NK-92 (cell line): ENCODE data around the gene MRNIP.

Experiments
- DNase-seq: peaks from one replicate; lab custom pipeline; 2025; ENCODE audit not compliant: unreplicated experiment; lab: John Stamatoyannopoulos, UW

The MRNIP gene

DNA sequence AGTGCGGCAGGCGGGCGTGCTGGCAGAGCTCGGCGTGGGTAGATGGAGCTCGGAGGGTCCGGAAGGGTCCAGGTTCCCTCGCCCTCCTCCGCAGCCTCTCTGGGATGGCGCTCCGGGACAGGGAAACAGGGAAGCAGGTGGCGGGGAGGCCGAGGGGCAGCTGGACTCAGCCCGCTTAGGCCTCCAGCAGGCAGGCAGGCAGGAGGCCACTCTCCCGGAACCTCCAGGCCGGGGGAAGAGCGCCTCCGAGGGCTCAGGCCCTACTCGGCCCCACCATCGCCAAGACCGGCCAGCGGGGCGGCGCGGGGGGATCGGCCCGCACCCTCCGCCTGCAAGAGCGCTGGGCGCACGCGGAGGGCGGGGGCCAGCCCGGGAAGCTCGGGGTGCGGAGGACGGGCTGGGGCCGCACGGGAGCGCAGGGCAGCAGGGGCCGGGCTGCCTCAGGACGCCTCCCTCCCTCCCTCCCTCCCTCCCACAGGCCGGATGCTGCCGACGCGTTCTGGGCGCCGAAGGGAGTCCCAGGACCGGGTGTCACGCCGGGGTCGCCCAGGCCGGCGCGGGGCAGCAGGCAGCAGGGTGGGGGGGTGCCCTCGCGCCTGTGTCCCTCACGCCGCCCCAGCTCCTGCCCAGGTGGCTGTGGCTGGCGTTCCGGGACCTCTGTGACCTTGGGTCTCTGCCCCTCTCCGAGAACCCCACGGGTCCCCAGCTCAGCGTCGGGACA is 52.9 kb downstream of the MRNIP start:
- DNase-seq = no peak

DNA sequence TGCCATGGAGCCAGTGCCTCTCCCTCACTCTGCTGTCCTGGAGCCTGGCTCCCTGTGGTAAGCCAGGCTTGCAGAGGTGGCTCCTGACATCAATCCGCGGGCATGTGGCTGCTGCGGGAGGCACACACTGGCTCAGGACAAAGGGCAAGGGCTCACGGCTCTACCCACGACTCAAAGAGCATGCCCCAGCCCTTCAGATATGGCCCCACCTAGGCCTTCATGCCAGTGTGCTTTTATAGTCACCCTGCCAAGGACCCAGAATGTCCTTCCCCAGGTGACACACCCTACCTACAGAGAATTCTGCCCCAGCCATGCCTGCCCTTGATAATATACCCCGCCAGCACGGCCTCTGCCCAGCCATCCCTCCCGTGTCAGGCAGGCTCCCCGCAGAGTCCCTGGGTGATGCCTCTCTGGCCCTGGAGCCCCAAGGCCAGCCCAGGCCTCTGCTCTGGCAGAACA is 53.5 kb downstream of the MRNIP start:
- no peak for DNase-seq

DNA sequence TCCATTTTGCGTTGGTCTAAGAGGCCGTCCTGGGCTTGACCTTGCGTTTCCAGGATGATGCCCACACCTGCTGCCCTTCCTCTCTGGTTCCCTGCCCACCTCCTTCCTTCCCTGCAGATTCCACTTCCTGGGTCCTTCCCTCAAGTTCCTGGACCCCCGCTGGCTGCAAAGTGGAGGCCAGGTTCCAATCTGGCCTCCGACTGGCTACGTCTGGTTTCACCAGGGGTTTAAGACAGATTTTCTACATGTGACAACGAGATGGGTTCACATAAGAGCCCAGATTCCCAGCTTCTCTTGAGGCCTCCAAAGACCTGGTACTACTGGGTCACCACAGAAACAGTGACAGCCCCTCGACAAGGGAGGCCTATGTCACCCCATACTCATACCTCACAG is 54.1 kb downstream of the MRNIP start:
- no peak for DNase-seq

DNA sequence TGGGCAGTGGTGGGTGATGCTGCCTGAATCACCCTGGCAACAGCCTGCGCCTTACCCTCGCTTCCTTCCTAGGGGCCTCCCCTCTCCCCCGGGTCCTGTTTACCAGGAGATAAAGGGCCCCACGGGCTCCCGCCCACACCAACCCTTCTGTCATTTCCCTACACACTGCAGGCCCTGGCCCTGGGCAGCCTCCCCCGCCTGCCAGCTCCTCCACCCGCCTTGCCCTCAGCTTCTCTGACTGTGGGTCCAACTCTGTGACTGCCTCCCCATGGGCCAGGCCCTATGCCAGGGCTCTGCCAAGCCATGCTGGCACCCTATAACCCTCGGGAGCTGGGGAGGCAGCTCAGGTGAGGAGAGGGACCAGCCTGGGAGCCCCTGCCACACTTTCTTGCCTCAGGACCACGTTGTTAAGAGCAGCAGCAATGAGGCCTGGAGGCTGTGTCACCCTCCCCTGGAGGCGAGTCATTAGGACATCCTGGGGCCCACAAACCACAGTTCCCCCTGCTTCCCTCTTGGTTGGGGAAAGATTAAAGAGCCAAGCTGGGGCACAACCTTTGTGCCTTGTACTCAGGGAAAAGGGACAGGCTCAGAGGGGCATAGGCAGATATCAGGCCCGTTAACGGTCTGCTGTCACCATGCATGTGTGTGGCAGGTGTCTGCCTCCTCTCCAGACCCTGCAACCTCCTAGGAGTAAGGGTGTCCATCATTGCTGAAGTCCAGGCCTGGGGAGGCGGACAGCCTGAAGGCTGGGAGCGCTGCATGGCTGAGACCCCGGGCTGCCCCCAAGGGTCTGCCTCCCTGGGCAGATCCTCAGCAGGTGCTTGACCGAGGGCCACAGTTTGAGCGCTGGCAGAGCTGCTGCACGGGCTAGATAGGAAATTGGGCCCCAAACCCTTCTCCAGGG is 54.7 kb downstream of the MRNIP start:
- no peak for DNase-seq

DNA sequence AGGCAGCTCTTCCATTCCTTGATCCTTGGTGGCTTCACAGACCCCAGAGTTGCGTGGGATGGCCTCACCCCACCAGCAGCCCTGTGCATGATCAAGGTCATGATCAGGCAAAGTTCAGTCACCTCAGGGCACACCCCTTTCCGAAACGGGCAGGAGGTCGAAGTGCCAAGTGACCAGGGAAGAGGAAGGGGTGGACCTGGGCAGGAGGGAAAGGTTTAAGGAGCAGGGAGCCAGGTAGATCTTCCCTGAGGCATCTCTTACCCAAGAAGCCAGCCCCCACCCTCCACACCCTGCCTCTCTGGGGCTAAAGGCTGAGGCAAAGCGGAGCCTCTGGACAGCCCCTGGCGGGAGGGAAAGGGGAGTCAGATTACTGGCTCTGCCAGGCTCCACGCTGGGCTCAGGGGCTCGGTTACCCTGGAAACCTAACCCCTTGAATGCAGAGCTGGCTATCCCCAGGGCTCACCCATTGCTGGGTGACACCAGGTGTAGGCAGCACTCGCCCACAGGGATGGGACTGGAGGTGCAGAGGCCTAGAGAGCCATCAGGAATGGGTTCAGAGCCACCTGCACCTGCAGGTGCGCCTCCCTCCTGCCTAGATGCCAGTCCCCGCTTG is 55.6 kb downstream of the MRNIP start:
- no peak for DNase-seq

DNA sequence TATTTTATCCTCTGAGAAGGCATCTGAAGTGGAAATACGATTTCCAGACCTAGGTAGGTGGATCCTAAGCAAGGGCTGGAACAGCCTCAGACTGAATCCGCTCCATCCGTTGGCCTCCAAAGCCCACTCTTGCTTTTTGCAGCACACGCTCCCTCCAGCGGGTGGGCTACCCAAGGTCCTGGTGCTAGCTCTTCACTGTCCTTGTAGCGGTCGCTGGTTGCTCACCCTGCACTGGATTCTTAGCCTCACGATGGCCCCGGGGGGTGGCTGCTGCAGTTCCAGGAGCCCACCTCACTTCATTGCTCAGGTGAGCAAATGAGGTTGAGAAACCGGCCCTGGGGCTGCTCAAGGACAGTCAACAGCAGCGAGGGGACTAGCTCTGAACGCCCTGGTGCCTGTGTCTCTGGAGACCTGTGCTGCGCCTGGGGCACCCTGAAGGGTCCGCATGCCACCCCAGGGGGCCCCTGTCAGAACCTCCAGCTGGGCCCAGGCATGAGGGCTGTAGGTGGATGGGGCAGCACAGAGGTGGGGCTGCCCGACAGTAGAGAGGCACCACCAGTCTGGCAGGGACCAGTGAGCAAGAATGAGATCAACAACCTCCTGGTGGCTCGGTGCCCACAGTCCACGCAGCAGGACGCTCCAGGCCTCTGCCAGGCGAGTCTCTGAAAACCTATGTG is 56.3 kb downstream of the MRNIP start:
- DNase-seq = no peak

DNA sequence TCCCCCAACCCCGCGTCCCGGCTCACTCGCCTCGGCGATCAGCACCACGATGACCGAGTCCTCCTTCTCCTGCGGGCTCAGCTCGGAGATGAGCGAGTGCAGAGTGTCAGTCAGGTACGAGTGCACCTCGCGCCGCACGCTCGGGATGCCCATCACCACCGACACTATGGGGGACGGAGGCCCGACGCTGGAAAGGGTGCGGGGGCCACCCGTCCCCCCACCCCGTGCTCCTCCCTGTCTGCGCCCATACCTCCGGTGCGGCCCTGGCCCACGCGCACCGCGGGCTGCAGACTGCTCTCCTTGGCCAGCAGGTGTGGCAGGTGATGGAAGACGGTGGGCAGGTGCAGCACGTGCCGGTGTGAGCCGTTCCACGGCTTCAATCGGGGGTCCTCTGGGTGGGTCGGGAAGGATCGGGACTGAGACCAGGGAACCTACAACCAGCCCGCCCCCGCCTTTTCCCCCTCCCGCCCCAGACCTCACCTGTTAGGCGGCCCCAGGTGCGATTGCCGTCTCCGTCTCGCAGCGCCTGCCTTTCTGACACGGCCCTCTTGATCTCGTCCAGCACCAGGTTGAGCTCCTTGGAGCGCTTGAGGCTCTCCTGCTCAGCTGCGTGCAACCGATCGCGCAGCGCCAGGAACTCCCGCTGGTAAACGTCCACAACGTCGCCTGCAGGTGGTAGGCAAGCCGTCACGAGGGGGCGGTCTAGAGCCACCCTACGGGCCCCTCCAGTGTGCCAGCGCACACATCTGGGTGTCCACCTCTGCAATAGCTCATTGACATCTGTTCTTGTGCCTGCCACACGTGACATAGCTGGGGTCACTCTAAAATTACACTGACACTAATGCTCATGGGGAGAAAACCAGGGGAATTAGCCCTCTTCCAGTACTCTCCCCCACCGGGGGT is 57.1 kb downstream of the MRNIP start:
- DNase-seq = no peak

DNA sequence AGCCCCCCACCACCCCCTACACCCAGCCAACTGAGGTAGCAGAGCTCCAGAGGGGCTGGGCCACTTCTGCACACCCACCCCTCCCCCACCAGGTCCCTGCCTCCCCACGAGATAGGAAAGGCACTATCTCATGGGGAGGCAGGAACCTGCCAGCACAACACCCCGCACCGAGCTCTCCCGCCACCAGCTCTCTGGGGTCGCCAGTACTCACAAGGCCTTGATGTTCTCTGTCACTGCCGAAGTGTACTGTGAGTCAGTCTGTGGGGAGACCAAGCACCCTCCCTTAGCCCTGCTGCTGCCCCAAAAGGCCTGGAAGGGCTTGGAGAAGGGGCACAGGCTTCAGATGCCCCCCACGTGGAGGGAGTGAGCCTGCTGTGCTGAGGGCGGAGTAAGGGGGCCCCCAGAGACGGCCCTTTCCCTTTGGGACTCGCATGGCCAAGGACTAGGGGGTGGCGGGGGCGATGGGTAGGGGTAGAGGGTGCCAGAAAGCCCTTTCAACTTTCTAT is 57.9 kb downstream of the MRNIP start:
- no peak for DNase-seq

DNA sequence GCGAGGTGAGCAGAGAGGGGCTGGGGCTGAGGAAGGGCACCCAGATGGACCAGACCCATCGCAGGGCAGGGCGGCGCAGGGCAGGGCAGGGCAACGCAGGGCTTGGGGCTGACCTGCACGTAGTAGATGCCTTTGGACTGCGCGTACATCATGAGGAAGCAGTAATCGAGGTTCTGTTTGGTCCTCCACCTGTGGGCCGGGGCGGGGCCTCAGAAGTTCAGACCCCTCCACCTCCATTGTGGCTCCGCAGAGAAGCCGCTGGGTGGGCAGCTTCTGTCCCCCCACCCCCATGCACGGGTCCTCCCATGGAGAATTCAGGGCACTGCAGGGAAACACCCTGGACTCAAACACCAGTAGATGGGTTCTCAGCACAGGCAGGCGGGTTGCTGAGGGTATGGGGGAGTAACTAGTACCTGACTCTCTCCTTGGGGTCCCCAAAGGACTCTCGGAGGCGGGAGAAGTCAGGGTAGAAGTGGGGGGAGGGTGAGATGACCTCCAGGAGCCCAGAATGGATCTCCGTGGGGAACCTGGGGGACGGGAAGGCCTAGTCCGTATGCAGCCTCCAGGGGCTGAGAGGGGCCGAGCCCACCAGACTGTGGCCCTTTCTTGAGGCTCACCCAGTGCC is 58.4 kb downstream of the MRNIP start:
- no peak for DNase-seq

DNA sequence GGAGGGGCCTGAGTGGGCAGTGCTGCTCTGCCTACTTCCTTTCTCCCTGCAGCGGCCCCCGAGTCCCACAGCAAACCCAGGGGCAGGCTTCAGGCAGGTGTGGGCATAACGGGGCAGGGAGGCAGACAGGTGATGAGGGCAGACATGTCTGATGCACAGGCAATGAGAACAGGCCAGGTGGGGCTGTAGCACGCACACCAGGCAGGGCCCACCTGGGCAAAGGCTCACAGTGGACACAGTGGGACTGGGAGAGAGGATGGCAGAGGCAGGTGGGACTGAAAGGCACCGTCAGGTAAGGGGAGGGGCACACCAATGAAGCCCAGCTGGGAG is 59.0 kb downstream of the MRNIP start:
- no peak for DNase-seq

DNA sequence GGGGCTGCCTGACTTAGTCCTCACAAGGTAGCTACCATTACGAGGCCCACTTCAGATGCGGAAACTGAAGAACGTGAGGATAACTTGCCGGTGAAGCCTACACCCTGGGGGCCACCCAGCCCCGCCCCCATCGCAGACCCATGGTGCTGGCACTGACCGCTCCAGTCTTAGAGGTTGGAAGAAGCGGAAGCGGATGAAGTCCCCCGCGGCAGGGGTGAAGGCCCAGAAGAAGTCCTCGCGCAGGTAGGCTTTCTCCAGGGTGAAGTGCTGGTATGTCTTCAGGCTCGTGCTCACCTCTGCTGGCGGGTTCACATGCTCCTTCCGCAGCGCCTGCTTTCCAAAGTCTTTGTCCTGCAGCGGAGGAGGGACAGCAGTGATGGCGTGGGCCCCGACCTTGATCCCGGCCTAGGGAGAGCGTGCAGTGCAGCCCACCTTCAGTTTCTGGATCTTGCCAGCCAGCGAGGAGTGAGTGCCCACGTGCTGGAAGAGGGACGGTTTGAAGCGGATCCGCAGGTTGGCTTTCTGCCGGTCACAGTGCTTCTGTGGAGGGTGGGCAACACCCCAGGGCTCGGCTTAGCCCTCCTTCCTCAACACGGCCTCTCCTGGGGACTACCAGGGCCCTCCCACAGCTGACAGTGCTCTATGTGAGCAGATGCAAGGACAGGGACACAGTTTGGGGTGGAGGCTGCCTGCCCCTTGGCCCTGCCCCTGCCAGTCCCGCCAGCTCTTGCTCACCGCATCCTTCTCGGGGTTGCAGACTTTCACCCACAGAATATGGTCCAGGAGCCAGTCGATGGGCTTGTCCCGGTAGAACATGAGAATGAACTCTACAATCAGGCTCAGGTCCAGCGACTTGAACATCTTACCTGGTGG is 59.6 kb downstream of the MRNIP start:
- no peak for DNase-seq

DNA sequence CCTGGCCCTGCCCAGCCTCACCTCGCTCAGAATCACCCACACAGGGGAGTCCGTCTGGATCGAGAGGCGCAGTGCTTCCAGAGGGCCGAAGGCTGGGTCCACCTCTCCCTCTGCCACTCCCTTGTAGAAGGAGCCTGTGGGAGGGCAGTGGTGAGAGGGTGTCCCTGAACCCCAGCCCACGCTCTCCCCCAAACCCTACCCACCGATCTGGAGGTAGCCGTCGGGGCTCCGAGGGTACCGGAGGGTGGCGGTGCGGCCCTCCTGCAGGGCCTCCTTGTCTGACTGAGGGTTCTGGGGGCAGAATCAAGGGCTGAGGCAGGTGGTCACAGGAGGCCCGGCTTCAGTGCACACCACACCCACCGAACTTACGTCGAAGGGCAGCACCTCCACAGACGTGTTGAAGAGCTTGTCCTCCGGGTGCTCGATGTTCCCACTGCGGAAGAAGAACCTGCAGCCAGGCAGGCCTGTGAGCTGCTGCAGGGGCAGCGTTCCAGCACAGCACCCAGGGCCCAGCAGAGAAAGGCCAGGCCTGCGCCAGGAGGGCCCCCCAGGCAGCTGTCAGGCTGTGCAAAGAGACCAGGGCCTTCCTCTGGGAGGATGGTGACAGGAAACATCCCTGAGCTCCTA is 60.4 kb downstream of the MRNIP start:
- no peak for DNase-seq

DNA sequence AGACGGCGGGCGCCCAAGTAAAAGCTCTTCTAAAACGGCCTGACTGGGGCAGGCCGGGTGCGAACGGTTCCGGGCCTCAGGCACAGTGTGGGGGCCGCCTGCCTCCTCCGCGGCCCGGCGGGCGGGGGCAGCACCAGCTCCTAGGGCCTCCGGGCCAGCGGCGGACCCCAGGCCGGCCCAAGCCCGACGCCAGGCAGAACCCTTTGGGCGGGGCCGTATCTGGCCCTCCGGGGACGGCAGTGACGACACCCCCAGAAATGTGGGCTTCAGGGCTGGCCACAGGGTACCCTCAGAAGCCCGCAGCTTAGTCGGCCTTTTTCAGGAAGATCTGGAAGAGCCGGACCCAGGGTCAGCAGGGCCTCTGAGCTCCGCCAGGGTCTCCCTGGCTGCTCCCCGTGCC is 60.9 kb downstream of the MRNIP start:
- DNase-seq = no peak

DNA sequence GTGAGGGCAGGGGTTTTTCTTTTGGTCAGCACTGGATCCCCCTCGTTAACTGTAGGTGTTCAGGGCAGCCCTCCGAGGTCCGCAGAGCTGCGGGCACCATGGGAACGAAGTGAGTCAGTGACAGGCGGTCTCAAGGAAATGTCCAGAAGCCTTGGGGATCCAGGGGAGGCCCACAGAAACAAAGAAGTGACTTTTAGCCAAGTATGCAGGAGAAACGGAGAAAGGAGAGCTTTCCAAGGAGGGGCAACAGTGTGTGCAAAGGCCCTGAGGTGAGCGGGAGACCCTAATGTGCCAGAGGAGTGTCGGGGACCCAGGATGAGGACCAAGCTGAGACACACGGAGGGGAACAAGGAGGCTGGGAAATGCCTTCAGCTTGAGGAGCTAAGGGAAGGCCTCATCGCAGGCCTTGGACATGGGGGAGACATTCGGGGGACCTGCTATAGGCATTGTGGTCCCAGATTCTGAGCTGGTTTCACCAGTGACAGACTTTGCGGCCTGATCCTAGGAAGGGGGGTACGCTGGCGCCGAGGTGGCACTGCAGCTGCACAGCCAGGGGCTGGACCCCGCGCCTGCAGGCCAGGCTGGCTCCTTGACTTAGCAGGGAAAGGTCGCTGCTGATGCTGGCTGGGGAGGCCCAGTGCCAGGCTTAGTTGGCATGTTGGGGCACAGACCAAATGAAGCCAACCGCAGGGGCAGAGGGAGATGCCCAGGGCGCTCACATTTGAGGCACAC is 61.6 kb downstream of the MRNIP start:
- no peak for DNase-seq

DNA sequence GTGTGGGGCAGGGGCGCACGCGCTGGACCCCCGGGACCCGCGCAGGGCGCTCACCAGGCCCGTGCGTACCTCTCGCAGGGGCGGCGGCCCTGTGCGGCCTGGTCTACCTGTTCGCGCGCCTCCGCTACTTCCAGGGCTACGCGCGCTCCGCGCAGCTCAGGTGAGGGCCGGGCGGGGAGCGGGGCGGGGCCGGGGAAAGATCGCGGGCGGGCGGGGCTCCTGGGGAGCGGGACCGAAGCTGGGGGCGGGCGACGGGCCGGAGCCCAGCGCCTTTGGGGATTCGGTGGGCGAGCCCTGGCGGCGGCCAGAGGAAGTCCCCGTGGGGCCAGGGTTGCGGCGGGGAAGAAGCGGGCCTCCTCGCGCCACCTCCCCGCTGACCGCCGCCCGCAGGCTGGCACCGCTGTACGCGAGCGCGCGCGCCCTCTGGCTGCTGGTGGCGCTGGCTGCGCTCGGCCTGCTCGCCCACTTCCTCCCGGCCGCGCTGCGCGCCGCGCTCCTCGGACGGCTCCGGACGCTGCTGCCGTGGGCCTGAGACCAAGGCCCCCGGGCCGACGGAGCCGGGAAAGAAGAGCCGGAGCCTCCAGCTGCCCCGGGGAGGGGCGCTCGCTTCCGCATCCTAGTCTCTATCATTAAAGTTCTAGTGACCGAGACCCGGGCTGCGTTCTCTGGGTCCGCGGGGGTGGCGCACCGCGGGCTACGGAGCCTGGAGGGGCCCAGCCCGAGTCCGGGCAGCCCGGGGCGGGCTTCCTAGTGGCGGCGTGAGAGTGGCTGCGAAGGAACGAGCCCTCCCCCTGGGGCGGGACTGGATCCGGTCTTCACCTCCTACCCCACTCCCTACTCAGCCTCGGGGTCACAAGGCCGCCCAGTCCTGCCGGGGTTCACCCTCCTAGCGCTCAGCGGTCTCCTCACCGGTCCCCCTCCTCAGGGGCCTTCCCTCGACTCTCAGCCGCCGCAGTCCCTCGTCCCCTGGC is 62.5 kb downstream of the MRNIP start:
- DNase-seq = no peak

DNA sequence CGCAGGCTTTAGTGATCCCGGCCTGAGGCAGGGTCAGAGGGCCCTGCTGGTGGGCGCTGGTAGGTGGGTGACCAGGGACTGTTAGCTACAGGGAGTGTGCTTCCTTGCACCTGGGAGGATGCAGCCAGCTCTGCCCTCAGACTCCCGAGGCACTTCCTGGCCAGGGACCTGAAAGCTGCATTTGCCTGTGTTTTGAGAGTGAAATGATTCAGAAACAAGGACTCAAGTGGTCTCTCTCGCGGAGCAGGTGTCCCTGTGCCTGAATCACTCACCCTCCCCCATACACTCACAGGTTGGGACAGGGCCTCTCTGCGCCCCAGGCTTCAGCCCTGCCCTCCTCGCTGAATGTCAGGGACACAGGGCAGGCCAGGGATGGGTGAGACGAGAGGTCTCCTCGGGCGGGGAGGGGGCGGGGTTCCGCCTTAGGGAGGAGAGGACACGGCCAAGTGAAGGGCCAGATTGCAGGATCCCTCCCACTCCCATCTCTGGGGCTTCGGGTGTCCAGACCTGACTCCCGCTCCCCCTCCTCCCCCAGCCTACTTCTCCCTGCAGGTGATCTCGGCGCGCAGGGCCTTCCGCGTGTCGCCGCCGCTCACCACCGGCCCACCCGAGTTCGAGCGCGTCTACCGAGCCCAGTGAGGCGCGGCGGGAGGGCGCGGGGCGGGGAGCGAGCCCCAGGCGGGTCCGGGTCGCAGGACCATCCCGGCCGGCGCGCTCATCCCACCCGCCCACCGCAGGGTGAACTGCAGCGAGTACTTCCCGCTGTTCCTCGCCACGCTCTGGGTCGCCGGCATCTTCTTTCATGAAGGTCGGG is 63.4 kb downstream of the MRNIP start:
- no peak for DNase-seq
